Ishikawa (cell line): ENCODE results near the gene MAP3K9.

Experiments
- CEBPB ChIP-seq: IDR thresholded peaks from 2 replicates; pipeline ENCODE4 v1.6.1; 2012
- CREB1 ChIP-seq: IDR thresholded peaks from 2 replicates; pipeline ENCODE4 v1.6.1; 2012; ENCODE audit warnings: low read depth
- EGR1 ChIP-seq: IDR thresholded peaks from 2 replicates; pipeline ENCODE4 v1.6.1; 2012
- EP300 ChIP-seq: IDR thresholded peaks from 2 replicates; pipeline ENCODE4 v1.6.1; 2012; ENCODE audit warnings: borderline replicate concordance
- NFIC ChIP-seq: IDR thresholded peaks from 2 replicates; pipeline ENCODE4 v1.6.1; 2012
- RAD21 ChIP-seq: IDR thresholded peaks from 2 replicates; pipeline ENCODE4 v1.6.1; 2012; ENCODE audit warnings: low read depth
- REST ChIP-seq: IDR thresholded peaks from 2 replicates; pipeline ENCODE4 v1.6.1; 2012; ENCODE audit warnings: low read depth, mild to moderate bottlenecking
- TAF1 ChIP-seq: IDR thresholded peaks from 2 replicates; pipeline ENCODE4 v1.6.1; 2012; ENCODE audit warnings: low read depth, mild to moderate bottlenecking
- TEAD4 ChIP-seq: IDR thresholded peaks from 2 replicates; pipeline ENCODE4 v1.6.1; 2012
- USF1 ChIP-seq: IDR thresholded peaks from 2 replicates; pipeline ENCODE4 v1.6.1; 2012
- YY1 ChIP-seq: IDR thresholded peaks from 2 replicates; pipeline ENCODE4 v1.6.1; 2012; ENCODE audit warnings: low read depth
- ZBTB7A ChIP-seq: IDR thresholded peaks from 2 replicates; pipeline ENCODE4 v1.6.1; 2012; ENCODE audit warnings: low read depth

- TF ChIP-seq ZBTB7A: no peak
- TF ChIP-seq USF1: no peak
- TF ChIP-seq EP300: no peak
- no peak for TF ChIP-seq RAD21
- no peak for TF ChIP-seq CREB1
- no peak for TF ChIP-seq TAF1
- no peak for TF ChIP-seq YY1
- TF ChIP-seq REST: no peak
- no peak for TF ChIP-seq CEBPB
- no peak for TF ChIP-seq NFIC
- no peak for TF ChIP-seq TEAD4
- no peak for TF ChIP-seq EGR1
Observed at GRCh38 chr14:70816525-70816924, 7.2 kb upstream of the MAP3K9 start.
